ENCODE results near the gene FAXDC2. TPM values are rescaled to one million over a fixed set of nuclear protein-coding genes. Genes with fewer than 3 reads are reported as not detected.

FAXDC2 gene
- polyA plus RNA-seq, 4 donors, result 10.8 to 30.9 (median 15.1) TPM

DNA sequence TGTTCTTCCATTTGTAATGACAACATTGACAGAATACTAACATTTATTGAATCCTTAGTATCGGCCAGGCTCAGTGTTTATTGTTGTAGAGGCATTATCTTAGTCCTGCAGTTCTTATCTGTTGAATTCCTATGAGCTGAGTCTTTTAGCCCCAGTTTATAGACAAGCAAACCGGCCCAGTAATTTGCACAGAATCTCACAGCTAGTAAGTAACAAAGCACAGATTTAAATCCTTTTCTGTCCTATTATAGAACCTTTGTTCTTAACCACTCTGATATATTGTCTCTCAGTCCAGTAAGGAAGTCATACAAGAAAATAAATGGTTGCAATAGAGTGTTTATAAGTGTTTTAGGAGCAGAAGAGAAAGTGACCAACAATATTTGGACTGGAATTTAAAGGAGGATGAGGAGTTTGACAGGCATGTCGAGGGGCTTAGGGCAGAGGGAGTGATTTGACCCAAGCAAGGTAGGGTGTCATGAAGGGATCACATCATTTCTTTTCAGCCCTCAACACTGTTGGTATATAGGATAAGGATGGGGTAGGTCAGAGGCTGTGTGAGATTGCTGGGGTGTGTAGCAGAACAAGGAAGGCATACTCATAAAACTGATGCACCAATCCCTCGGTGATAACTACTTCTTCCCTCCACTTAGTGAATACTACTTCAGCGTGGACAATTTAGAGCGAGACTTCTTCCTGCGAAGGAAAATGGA lies 55.7 kb downstream of the FAXDC2 start:
- Histone ChIP-seq H3K36me3 (ENCODE audit: control insufficient read depth in 3 of 3, insufficient read depth in 2 of 3, low read depth in 1 of 3, low read length in 3 of 3) (peaks cover 10 to 63% (median 18%) of the 10 kb centered on the region in 3 donors), H3K4me3 (ENCODE audit: low read depth in 1 of 3, low read length in 3 of 3) (no peak overlapping the region), H3K27ac (ENCODE audit: low read depth in 1 of 3, low read length in 2 of 3) (peak overlapping the region in 1 of 3 donors; percentile 29), H3K27me3 (ENCODE audit: control insufficient read depth in 3 of 3, insufficient read depth in 3 of 3, low read length in 3 of 3) (no peaks in the 10 kb centered on the region), H3K4me1 (ENCODE audit: control insufficient read depth in 3 of 3, insufficient read depth in 2 of 3, low read depth in 1 of 3, low read length in 2 of 3) (peaks cover 0 to 16% (median 0%) of the 10 kb centered on the region in 3 donors), H3K9me3 (ENCODE audit: control insufficient read depth in 2 of 2, insufficient read depth in 1 of 2, low read depth in 1 of 2, low read length in 1 of 2) (no peaks in the 10 kb centered on the region)
- 58 to 64% (median 63%) methylated on average over 7 of the region's 7 CpGs for WGBS, 3 donors
- FAIRE-seq, result no peak
- DNase-seq, result peak; percentile 41 to 44

DNA sequence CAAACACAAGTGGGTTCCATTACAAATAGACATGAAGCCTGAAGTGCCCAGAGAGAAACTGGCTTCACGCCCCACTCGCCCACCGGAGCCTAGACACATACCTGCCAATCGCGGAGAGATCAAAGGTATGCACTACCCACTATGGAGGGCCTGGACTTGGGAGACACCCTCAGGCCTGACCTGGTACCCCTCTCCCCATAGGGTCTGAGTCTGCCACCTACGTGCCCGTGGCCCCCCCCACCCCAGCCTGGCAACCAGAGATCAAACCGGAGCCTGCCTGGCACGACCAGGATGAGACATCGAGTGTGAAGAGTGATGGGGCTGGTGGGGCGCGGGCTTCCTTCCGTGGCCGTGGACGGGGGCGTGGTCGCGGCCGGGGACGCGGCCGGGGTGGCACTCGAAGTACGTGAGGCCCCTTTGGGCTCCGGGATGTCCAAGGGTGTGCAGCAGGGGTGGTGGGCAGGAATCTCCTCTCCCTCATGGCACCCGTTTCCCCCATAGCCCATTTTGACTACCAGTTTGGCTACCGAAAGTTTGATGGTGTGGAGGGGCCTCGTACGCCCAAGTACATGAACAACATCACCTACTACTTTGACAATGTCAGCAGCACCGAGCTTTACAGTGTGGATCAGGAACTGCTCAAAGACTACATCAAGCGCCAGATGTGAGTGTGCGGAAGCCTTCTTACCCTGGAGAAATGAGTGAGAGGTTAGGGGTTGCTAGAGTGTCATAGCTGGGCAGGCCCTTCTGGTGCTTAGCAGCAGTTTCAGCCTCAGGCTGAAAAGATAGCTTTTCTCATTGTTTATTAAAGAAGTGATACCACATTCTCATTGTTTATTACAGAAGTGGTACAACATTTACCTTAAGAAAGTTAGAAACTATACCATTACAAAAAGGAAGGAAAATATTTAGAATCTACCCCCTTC lies 56.5 kb downstream of the FAXDC2 start:
- FAIRE-seq (no peak), DNase-seq (no peak)
- no peak overlapping the region for H3K4me3 ChIP-seq (ENCODE audit: low read depth in 1 of 3, low read length in 3 of 3)
- H3K27me3 ChIP-seq (ENCODE audit: control insufficient read depth in 3 of 3, insufficient read depth in 3 of 3, low read length in 3 of 3), result no peaks in the 10 kb centered on the region
- WGBS, 3 donors, result 91 to 94% (median 92%) methylated on average over 30 to 32 of the region's 32 CpGs
- H3K36me3 ChIP-seq (ENCODE audit: control insufficient read depth in 3 of 3, insufficient read depth in 2 of 3, low read depth in 1 of 3, low read length in 3 of 3), result peaks cover 3 to 59% (median 12%) of the 10 kb centered on the region in 3 donors
- H3K4me1 ChIP-seq (ENCODE audit: control insufficient read depth in 3 of 3, insufficient read depth in 2 of 3, low read depth in 1 of 3, low read length in 2 of 3), result peaks cover 0 to 16% (median 0%) of the 10 kb centered on the region in 3 donors
- no peaks in the 10 kb centered on the region for H3K9me3 ChIP-seq (ENCODE audit: control insufficient read depth in 2 of 2, insufficient read depth in 1 of 2, low read depth in 1 of 2, low read length in 1 of 2)
- H3K27ac ChIP-seq (ENCODE audit: low read depth in 1 of 3, low read length in 2 of 3), result peak overlapping the region in 1 of 3 donors; percentile 47

GRCh38 chr5:154791535-154791934 lies 58.9 kb downstream of the FAXDC2 start:
- Histone ChIP-seq H3K4me3 (ENCODE audit: low read depth in 1 of 3, low read length in 3 of 3) (no peak overlapping the region), H3K27ac (ENCODE audit: low read depth in 1 of 3, low read length in 2 of 3) (no peak overlapping the region), H3K36me3 (ENCODE audit: control insufficient read depth in 3 of 3, insufficient read depth in 2 of 3, low read depth in 1 of 3, low read length in 3 of 3) (peaks cover 3 to 57% (median 7%) of the 10 kb centered on the region in 3 donors), H3K9me3 (ENCODE audit: control insufficient read depth in 2 of 2, insufficient read depth in 1 of 2, low read depth in 1 of 2, low read length in 1 of 2) (no peaks in the 10 kb centered on the region), H3K27me3 (ENCODE audit: control insufficient read depth in 3 of 3, insufficient read depth in 3 of 3, low read length in 3 of 3) (no peaks in the 10 kb centered on the region), H3K4me1 (ENCODE audit: control insufficient read depth in 3 of 3, insufficient read depth in 2 of 3, low read depth in 1 of 3, low read length in 2 of 3) (peaks cover 0 to 18% (median 4%) of the 10 kb centered on the region in 3 donors)
- FAIRE-seq (no peak), DNase-seq (no peak)
- 79 to 91% (median 89%) methylated on average over 3 of the region's 3 CpGs for WGBS, 3 donors

- DNase-seq (no peak), FAIRE-seq (no peak)
- Histone ChIP-seq H3K4me1 (ENCODE audit: control insufficient read depth in 3 of 3, insufficient read depth in 2 of 3, low read depth in 1 of 3, low read length in 2 of 3) (peaks cover 0 to 27% (median 18%) of the 10 kb centered on the region in 3 donors), H3K36me3 (ENCODE audit: control insufficient read depth in 3 of 3, insufficient read depth in 2 of 3, low read depth in 1 of 3, low read length in 3 of 3) (peaks cover 3 to 41% (median 4%) of the 10 kb centered on the region in 3 donors), H3K27me3 (ENCODE audit: control insufficient read depth in 3 of 3, insufficient read depth in 3 of 3, low read length in 3 of 3) (no peaks in the 10 kb centered on the region), H3K4me3 (ENCODE audit: low read depth in 1 of 3, low read length in 3 of 3) (no peak overlapping the region), H3K9me3 (ENCODE audit: control insufficient read depth in 2 of 2, insufficient read depth in 1 of 2, low read depth in 1 of 2, low read length in 1 of 2) (no peaks in the 10 kb centered on the region), H3K27ac (ENCODE audit: low read depth in 1 of 3, low read length in 2 of 3) (no peak overlapping the region)
- WGBS, 3 donors, result 74 to 87% (median 83%) methylated on average over 5 of the region's 5 CpGs
Measured at GRCh38 chr5:154788212-154788611, 62.2 kb downstream of the FAXDC2 start.

DNA sequence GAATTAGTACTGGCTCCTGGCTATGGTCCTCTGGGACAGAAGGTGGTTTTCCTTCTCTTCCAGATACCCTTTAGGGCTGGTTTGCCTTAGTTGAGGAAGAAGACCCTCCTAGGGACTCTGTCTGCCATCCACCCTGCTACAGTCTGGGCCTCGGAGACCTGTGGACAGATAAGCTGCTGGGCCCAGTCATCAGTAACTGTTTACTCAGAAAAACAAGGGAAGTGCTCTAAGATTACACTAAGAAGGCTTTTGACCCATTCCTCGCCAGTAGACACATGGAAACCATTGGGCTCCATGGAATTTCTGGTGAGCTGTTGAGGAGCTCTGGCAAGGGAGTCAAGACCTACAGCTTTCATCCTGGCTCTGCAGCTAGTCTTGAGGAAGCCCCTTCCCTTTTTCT lies 64.0 kb downstream of the FAXDC2 start:
- peaks cover 0 to 37% (median 0%) of the 10 kb centered on the region in 3 donors for H3K36me3 ChIP-seq (ENCODE audit: control insufficient read depth in 3 of 3, insufficient read depth in 2 of 3, low read depth in 1 of 3, low read length in 3 of 3)
- H3K27ac ChIP-seq (ENCODE audit: low read depth in 1 of 3, low read length in 2 of 3), result peak overlapping the region in 1 of 3 donors; percentile 27
- H3K9me3 ChIP-seq (ENCODE audit: control insufficient read depth in 2 of 2, insufficient read depth in 1 of 2, low read depth in 1 of 2, low read length in 1 of 2), result no peaks in the 10 kb centered on the region
- DNase-seq (no peak), FAIRE-seq (no peak)
- 48 to 59% (median 50%) methylated on average over 2 of the region's 2 CpGs for WGBS, 3 donors
- no peaks in the 10 kb centered on the region for H3K27me3 ChIP-seq (ENCODE audit: control insufficient read depth in 3 of 3, insufficient read depth in 3 of 3, low read length in 3 of 3)
- H3K4me1 ChIP-seq (ENCODE audit: control insufficient read depth in 3 of 3, insufficient read depth in 2 of 3, low read depth in 1 of 3, low read length in 2 of 3), result peaks cover 3 to 37% (median 28%) of the 10 kb centered on the region in 3 donors
- H3K4me3 ChIP-seq (ENCODE audit: low read depth in 1 of 3, low read length in 3 of 3), result no peak overlapping the region

DNA sequence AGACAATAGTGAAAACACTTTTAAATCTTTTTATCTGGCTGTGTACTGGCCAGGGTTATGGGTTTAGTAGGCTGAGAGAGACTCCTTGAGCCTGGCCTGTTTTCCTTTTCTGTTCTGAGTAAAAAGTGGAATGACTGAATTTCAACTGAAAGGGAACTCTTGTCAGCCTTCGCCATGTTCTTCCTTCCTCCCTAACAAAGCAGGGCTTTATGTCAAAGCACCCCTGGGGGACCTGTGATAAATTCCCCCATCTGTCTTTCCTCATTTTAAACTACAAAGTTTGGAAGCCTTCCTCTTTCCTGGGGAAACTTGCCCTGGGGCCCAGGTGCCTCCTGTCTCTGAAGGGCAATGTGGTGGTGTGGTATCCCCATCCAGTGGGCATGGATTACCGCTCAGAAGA lies 65.5 kb downstream of the FAXDC2 start:
- Histone ChIP-seq H3K9me3 (ENCODE audit: control insufficient read depth in 2 of 2, insufficient read depth in 1 of 2, low read depth in 1 of 2, low read length in 1 of 2) (no peaks in the 10 kb centered on the region), H3K27ac (ENCODE audit: low read depth in 1 of 3, low read length in 2 of 3) (no peak overlapping the region), H3K4me1 (ENCODE audit: control insufficient read depth in 3 of 3, insufficient read depth in 2 of 3, low read depth in 1 of 3, low read length in 2 of 3) (peaks cover 4 to 42% (median 31%) of the 10 kb centered on the region in 3 donors), H3K27me3 (ENCODE audit: control insufficient read depth in 3 of 3, insufficient read depth in 3 of 3, low read length in 3 of 3) (no peaks in the 10 kb centered on the region), H3K4me3 (ENCODE audit: low read depth in 1 of 3, low read length in 3 of 3) (no peak overlapping the region), H3K36me3 (ENCODE audit: control insufficient read depth in 3 of 3, insufficient read depth in 2 of 3, low read depth in 1 of 3, low read length in 3 of 3) (peaks cover 0 to 29% (median 0%) of the 10 kb centered on the region in 3 donors)
- no peak for DNase-seq
- FAIRE-seq, result no peak
- WGBS, 3 donors, result 85 to 97% (median 89%) methylated on average over 2 of the region's 2 CpGs

- Histone ChIP-seq H3K36me3 (ENCODE audit: control insufficient read depth in 3 of 3, insufficient read depth in 2 of 3, low read depth in 1 of 3, low read length in 3 of 3) (peaks cover 0 to 31% (median 0%) of the 10 kb centered on the region in 3 donors), H3K4me3 (ENCODE audit: low read depth in 1 of 3, low read length in 3 of 3) (no peak overlapping the region), H3K9me3 (ENCODE audit: control insufficient read depth in 2 of 2, insufficient read depth in 1 of 2, low read depth in 1 of 2, low read length in 1 of 2) (no peaks in the 10 kb centered on the region), H3K27ac (ENCODE audit: low read depth in 1 of 3, low read length in 2 of 3) (peak overlapping the region in 1 of 3 donors; percentile 43), H3K27me3 (ENCODE audit: control insufficient read depth in 3 of 3, insufficient read depth in 3 of 3, low read length in 3 of 3) (no peaks in the 10 kb centered on the region), H3K4me1 (ENCODE audit: control insufficient read depth in 3 of 3, insufficient read depth in 2 of 3, low read depth in 1 of 3, low read length in 2 of 3) (peaks cover 6 to 51% (median 31%) of the 10 kb centered on the region in 3 donors)
- DNase-seq (peak in 1 of 2 donors; percentile 29), FAIRE-seq (no peak)
- 69 to 79% (median 71%) methylated on average over 11 of the region's 11 CpGs for WGBS, 3 donors
Measured at GRCh38 chr5:154783774-154784460, 66.5 kb downstream of the FAXDC2 start.
